GM12892 (cell line): ENCODE data around the gene GPC5.

Experiments
- POLR2A ChIP-seq: IDR thresholded peaks from 2 replicates; pipeline ENCODE4 v1.6.1; 2011; ENCODE audit warnings: low read depth, low read length, control low read depth
- POLR2AphosphoS5 ChIP-seq: IDR thresholded peaks from 2 replicates; pipeline ENCODE4 v1.6.1; 2011; ENCODE audit warnings: low read depth, low read length, control low read depth
- TAF1 ChIP-seq: IDR thresholded peaks from 2 replicates; pipeline ENCODE4 v1.6.1; 2011; ENCODE audit warnings: low read depth, mild to moderate bottlenecking, control low read depth, low read length, borderline replicate concordance

DNA sequence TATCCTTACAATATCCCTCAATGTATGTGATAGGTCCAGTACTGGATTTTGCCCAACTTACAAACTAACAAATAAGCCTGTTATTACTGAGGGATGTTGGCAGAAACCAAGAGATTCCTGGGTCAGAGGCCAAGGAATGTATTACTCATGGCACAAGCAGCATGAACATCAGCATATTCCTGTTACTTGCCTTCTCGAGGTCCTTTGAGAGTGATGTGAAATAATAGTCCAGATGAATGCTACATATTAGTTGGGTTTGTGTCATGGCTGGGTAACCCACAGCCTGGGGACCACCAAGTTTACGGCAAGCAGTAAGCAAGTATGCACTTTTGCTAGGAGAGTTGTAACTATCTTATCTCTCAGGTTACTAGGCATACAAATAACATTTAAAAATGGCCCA lies 1443.7 kb downstream of the GPC5 start:
- TF ChIP-seq POLR2A (no peak), TAF1 (no peak), POLR2AphosphoS5 (no peak)
